ENCODE data around the gene ABCA10.
A peak's percentile ranks its signal among the peaks of the same experiment; 100 is the strongest.

ABCA10 gene

GRCh38 chr17:69164206-69164605 lies 64.4 kb downstream of the ABCA10 start:
- DNase-seq: peak; percentile 50 to 62

- DNase-seq: no peak
Observed at GRCh38 chr17:69159418-69159817, 69.2 kb downstream of the ABCA10 start.

- no peak for DNase-seq
Observed at GRCh38 chr17:69154267-69154666, 74.4 kb downstream of the ABCA10 start.

GRCh38 chr17:69150333-69150732 lies 78.3 kb downstream of the ABCA10 start:
- no peak for DNase-seq

- DNase-seq: no peak
Observed at GRCh38 chr17:69147460-69147859, 81.2 kb downstream of the ABCA10 start.

- peak; percentile 49 to 57 for DNase-seq
Observed at GRCh38 chr17:69144331-69145255, 84.0 kb downstream of the ABCA10 start.

- no peak for DNase-seq
Observed at GRCh38 chr17:69143683-69144231, 84.9 kb downstream of the ABCA10 start.

GRCh38 chr17:69143151-69143550 lies 85.5 kb downstream of the ABCA10 start:
- DNase-seq: peak; percentile 71 to 74

- no peak for DNase-seq
Observed at GRCh38 chr17:69142175-69142802, 86.3 kb downstream of the ABCA10 start.

GRCh38 chr17:69141431-69142174 lies 87.0 kb downstream of the ABCA10 start, which contains the start of gene ABCA6:
TSS of gene ABCA6 (minus strand) at chr17:69141895. CDS start at chr17:69140703, 1,192 bp downstream.
- no peak for DNase-seq

GRCh38 chr17:69134112-69134511 lies 94.5 kb downstream of the ABCA10 start:
- DNase-seq: no peak

- DNase-seq: no peak
Observed at GRCh38 chr17:69130627-69131296, 97.9 kb downstream of the ABCA10 start.

- no peak for DNase-seq
Observed at GRCh38 chr17:69123626-69124025, 105.0 kb downstream of the ABCA10 start.

- no peak for DNase-seq
Observed at GRCh38 chr17:69122065-69122464, 106.6 kb downstream of the ABCA10 start.

GRCh38 chr17:69117855-69118784 lies 110.5 kb downstream of the ABCA10 start:
- peak; percentile 75 to 83 for DNase-seq

GRCh38 chr17:69111794-69112193 lies 116.8 kb downstream of the ABCA10 start:
- no peak for DNase-seq

- no peak for DNase-seq
Observed at GRCh38 chr17:69105907-69106730, 122.5 kb downstream of the ABCA10 start.

- no peak for DNase-seq
Observed at GRCh38 chr17:69103557-69104233, 124.9 kb downstream of the ABCA10 start.

- peak; percentile 64 to 70 for DNase-seq
Observed at GRCh38 chr17:69098625-69099024, 130.0 kb downstream of the ABCA10 start.

All from inflammatory macrophage treated with lipopolysaccharide for 1 hour (primary cell).